NCI-H446 (cell line): ENCODE data around the gene SLC4A2.

Experiments used
- DNase-seq, 2 experiments: peaks; one replicate each; lab custom pipeline; 2025; lab: John Stamatoyannopoulos, UW

The SLC4A2 gene

DNA sequence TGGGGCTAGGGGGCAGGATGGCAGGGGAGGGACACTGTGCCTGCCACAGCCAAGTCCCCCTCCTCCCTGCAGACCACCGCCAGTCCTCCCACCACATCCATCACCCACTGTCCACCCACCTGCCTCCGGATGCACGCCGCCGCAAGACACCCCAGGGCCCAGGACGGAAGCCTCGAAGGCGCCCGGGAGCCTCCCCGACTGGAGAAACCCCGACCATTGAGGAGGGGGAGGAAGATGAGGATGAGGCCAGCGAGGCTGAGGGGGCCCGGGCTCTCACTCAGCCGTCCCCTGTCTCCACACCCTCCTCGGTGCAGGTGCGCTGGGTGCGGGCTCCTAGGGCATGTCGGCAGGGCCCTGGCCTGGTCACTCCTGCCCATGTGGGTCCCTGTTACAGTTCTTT lies 5.1 kb downstream of the SLC4A2 start:
- DNase-seq: no peak

GRCh38 chr7:151064993-151065392 lies 5.6 kb downstream of the SLC4A2 start:
- DNase-seq: no peak

- no peak for DNase-seq
Observed at GRCh38 chr7:151065516-151065915, 6.1 kb downstream of the SLC4A2 start.

GRCh38 chr7:151066273-151066974 lies 7.0 kb downstream of the SLC4A2 start:
- DNase-seq: no peak

- no peak for DNase-seq
Observed at GRCh38 chr7:151068069-151068773, 8.8 kb downstream of the SLC4A2 start.

DNA sequence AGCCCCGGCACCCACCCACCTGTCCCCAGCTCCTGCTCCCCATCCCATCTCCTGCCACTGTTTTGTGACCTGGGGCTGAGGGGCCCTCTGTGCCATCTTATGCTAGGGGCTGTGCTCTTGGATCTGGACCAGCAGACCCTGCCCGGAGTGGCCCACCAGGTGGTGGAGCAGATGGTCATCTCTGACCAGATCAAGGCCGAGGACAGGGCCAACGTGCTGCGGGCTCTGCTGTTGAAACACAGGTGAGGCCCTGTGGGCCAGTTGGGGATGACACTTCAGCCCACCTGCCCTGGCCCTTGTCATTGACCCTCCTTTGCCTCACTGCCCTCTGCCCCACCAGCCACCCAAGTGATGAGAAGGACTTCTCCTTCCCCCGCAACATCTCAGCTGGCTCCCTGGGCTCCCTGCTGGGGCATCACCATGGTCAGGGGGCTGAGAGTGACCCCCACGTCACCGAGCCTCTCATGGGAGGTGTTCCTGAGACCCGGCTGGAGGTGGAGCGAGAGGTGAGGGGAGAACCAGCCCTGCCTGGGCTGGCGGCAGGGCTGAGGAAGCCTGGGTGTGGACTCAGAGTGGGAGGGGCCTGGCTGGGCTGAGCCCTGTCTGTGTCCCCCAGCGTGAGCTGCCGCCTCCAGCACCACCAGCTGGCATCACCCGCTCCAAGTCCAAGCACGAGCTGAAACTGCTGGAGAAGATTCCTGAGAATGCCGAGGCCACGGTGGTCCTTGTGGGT lies 10.6 kb downstream of the SLC4A2 start:
- DNase-seq: no peak

DNA sequence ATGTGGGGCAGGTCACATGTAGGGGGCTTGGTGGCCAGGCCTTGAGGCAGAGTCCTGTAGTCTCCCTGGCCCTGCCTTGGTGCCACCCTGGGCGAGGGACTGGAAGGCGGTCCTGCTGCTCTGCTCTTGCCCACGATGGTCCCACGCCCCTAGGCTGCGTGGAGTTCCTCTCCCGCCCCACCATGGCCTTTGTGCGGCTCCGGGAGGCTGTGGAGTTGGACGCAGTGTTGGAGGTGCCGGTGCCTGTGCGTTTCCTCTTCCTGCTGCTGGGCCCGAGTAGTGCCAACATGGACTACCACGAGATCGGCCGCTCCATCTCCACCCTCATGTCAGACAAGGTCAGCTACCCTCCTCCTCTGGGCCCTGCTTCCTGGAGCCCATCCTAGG lies 11.2 kb downstream of the SLC4A2 start:
- DNase-seq: no peak

- no peak for DNase-seq
Observed at GRCh38 chr7:151071032-151071866, 11.9 kb downstream of the SLC4A2 start.

- no peak for DNase-seq
Observed at GRCh38 chr7:151073990-151074389, 14.6 kb downstream of the SLC4A2 start.

- DNase-seq: no peak
Observed at GRCh38 chr7:151074817-151075661, 15.7 kb downstream of the SLC4A2 start.

- DNase-seq: no peak
Observed at GRCh38 chr7:151075662-151075971, 16.2 kb downstream of the SLC4A2 start.

GRCh38 chr7:151075978-151076426 lies 16.6 kb downstream of the SLC4A2 start:
- DNase-seq: no peak

DNA sequence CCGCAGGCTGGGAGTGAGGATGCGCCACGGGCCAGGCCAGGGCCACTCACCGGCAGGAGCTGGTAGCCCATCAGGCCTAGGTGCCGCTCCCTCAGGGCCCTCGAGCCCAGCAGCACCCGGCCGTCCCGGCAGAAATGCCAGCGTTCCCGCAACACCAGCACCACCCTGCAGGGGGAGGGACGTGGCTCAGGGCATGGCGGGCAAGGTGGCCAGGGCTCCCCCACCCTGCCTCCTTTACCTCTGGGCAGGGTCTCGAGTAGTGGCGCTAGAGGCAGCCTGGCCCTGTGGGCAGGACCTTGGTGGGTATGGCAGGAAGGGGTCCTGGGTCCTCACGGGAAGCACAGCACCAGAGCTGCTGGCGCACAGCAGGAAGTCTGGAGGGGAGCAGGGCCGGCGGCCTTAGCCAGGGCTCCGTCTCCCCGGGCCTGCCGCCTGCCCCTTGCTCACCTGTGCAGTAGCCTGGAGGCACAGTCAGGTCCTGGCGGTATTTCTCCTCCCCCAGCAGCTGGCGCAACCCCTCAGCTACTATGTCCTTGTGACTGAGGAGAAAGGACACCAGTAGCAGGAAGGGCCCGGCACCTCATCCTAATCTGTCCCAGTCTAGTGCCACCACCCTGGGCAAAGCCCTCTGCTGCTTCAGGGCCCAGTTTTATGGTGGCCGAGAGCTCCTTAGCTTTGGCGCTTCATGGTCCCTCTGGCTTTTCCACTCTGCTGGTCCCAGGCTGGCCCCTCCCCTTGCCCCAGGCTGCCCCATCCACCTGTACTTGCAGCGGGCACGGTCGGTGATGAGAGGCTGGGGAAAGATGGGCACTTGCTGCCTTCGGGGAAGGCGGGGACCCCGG lies 17.7 kb downstream of the SLC4A2 start:
- peak in 1 of 2 experiments; percentile 13 for DNase-seq

GRCh38 chr7:151077705-151078232 lies 18.4 kb downstream of the SLC4A2 start:
- no peak for DNase-seq

DNA sequence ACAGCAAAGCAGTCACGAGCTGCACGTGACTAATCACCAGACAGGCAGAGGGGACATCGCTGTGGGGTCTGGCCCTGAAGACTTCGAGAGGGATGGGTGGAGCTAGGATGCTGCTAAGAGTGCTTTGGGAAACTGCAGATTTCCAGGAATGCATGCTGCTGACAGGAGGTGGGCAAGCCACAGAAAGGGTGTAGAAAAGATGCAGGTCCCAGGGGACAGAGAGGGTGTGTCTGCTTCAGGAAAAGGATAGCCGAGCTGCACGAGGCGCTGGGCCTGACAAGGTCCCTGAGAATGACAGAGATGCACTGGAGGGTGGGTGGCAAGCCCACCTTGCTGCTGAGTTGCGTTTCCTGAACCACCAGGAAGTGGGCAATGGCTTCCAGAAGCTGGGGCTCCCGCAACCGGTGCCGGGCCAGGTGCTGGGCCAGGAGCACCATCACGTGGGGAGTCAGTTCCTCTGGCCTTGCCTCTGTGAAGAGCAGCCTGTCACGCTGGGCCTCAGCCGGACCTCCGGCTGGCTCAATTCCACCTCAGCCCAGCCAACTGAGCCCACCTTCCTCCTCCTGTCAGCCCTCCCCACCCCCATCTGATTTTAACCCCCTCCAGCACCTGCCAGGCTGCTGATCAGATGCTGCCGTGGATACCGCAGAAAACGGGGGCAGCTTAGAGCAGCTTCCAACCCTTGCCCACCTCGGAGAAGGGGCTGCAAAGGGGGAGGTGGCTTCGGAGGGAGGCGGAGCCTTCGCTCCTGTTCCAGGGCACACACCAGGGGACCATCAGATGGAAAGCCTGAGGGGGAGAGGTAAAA lies 19.0 kb downstream of the SLC4A2 start:
- DNase-seq: no peak

DNA sequence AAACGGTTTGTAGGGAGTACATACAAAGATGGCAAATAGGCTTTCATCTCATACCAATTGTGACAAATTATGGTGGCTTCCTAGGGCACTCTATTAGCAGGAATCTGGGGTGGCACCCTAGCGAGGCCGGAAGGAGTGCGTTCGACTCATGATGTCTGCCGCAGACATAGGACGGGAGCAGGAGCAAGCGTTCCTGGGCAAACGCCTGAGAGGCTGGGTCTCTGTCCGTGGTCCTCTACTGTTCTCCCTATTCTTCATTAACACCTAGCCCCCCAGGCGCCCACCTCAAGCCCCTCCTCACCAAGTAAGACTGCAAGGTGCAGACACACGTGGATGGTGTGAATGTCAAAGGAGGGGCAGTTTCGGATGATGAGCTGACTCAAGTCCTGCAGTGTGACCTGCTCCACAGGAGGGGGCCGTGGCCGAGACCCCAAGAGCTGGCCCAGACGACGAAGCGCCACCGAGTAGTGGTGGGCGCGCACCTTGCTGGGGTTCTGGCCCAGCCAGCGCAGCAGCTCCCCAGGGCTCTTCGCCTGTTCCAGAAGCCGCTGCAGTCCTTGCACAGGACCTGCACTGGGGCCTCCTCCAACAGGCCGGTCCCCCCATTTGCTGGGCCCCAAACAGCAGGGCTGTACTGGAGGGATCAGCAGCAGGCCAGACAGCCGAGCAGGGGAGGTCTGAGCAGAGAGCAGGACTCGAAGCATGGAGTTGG lies 20.0 kb downstream of the SLC4A2 start:
- no peak for DNase-seq

DNA sequence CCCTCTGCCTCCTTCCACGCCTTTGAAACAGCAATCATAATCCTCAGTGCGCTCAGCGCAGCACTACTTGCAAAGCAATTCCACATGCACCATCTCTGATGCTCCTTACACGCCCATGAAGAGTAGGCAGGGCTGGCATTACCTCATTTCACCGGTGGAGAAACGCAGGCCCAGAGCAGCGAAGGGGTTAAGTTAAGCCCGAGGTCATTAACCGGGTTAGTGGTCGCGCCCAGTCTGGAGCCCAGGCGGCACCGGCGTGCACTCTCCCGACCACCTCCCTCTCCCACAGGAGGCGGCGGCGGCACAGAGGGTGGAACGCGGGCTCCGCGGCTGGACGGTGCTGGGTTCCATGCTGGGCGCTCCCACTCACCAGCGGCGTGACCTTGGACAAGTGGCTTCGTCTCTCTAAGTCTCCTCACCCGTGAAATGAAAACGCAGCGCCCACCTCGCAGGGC lies 20.7 kb downstream of the SLC4A2 start:
- DNase-seq: no peak

- DNase-seq: peak; percentile 70 to 92
Observed at GRCh38 chr7:151080522-151081169, 21.3 kb downstream of the SLC4A2 start, which contains the start of gene FASTK. FASTK (minus strand) TSS chr7:151080809; CDS start chr7:151080766, 43 bp downstream.
